ENCODE measurements around the gene UBE2E2.

- TF ChIP-seq, protein P1, sequence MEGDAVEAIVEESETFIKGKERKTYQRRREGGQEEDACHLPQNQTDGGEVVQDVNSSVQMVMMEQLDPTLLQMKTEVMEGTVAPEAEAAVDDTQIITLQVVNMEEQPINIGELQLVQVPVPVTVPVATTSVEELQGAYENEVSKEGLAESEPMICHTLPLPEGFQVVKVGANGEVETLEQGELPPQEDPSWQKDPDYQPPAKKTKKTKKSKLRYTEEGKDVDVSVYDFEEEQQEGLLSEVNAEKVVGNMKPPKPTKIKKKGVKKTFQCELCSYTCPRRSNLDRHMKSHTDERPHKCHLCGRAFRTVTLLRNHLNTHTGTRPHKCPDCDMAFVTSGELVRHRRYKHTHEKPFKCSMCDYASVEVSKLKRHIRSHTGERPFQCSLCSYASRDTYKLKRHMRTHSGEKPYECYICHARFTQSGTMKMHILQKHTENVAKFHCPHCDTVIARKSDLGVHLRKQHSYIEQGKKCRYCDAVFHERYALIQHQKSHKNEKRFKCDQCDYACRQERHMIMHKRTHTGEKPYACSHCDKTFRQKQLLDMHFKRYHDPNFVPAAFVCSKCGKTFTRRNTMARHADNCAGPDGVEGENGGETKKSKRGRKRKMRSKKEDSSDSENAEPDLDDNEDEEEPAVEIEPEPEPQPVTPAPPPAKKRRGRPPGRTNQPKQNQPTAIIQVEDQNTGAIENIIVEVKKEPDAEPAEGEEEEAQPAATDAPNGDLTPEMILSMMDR (conservative IDR thresholded peaks at IDR 0.05 in 1 of 2, IDR thresholded peaks at IDR 0.05 in 1 of 2; ENCODE audit: extremely low read depth in 1 of 2, insufficient read depth in 1 of 2, low read depth in 1 of 2, low read length in 2 of 2) = no peak
- TF ChIP-seq EZH2 (IDR thresholded peaks at IDR 0.05; ENCODE audit: borderline replicate concordance, low read length) = no peak
These were observed 288.9 kb downstream of the UBE2E2 start for GRCh38 chr3:23492057-23492456.
